C4-2B (cell line): ENCODE measurements around the gene ERICH6.

ENCODE experiments used
- CTCF ChIP-seq: fragments of 450-650 bp; conservative IDR thresholded peaks from 2 replicates; pipeline ENCODE4 v1.5.1; 2017; ENCODE audit warnings: mild to moderate bottlenecking
- ZFX ChIP-seq: fragments of 450-650 bp; IDR thresholded peaks from 2 replicates; pipeline ENCODE4 v1.6.1; 2017

GRCh38 chr3:150631515-150632221, 72.1 kb downstream of the ERICH6 start:
- TF ChIP-seq CTCF (no peak), ZFX (no peak)
